ENCODE results near the gene TTC27.

The TTC27 gene

DNA sequence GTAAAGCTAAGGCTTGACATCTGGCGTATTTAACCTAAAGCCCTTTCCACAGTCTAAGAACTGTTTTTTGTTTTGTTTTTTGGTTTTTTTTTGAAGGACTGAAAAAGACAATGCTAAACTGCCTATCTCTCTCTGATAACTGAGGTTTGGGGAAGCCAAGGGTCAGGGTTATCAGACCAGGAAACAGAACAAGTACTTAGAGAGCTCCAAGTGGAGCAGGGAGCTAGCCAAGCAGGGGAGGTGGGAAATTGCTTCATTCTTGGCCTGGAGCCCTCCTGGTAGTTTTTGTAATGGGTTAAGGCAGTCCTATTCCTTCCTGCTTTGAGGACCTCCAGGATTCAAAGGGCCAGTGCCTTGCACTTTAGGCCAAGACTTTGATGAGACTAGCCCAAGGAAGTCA lies 164.6 kb downstream of the TTC27 start:
- TF ChIP-seq, protein P1, sequence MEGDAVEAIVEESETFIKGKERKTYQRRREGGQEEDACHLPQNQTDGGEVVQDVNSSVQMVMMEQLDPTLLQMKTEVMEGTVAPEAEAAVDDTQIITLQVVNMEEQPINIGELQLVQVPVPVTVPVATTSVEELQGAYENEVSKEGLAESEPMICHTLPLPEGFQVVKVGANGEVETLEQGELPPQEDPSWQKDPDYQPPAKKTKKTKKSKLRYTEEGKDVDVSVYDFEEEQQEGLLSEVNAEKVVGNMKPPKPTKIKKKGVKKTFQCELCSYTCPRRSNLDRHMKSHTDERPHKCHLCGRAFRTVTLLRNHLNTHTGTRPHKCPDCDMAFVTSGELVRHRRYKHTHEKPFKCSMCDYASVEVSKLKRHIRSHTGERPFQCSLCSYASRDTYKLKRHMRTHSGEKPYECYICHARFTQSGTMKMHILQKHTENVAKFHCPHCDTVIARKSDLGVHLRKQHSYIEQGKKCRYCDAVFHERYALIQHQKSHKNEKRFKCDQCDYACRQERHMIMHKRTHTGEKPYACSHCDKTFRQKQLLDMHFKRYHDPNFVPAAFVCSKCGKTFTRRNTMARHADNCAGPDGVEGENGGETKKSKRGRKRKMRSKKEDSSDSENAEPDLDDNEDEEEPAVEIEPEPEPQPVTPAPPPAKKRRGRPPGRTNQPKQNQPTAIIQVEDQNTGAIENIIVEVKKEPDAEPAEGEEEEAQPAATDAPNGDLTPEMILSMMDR (conservative IDR thresholded peaks at IDR 0.05) = no peak
- no peak overlapping the region for H3K27ac ChIP-seq

DNA sequence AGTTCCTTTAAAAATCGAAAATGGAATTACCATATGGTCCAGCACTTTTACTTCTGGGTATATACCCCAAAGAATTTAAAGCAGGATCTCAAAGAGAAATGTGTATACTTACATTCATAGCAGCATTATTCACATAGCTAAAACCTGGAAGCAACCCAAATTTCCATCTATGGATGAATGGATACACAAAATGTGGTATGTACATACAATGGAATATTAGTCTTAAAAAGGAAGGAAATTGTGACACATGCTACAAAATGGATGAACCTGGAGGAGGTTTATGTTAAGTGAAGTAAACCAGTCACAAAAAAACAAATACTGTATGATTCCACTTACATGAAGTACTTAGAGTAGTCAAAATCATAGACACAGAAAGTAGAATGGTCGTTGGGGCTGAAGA lies 171.0 kb downstream of the TTC27 start:
- TF ChIP-seq, protein P1 (conservative IDR thresholded peaks at IDR 0.05) = no peak
- no peak overlapping the region for H3K27ac ChIP-seq

DNA sequence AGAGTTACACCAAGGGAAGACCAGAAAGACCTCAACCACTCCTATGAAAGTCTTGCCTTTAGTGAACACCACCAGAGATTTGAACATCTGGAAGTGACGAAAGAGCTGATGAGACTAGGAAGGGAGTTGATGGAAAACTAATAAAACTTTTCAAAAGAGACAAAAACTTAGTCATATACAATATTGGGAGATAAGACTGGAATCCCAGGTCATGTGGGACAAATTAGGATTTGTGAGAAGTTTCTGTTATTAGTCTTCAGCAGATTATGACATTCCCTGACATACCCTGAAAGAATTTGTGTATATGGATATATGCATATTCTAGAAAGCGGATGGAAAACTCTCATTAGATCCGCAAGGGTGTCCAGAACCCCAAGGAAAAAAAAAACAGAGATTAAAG lies 173.9 kb downstream of the TTC27 start:
- H3K27ac ChIP-seq = no peak overlapping the region
- TF ChIP-seq, protein P1 (conservative IDR thresholded peaks at IDR 0.05) = no peak

GRCh38 chr2:32802877-32803276 lies 175.0 kb downstream of the TTC27 start:
- TF ChIP-seq, protein P1 (conservative IDR thresholded peaks at IDR 0.05) = no peak
- H3K27ac ChIP-seq = no peak overlapping the region

- no peak overlapping the region for H3K27ac ChIP-seq
- TF ChIP-seq, protein P1 (conservative IDR thresholded peaks at IDR 0.05) = no peak
Measured at GRCh38 chr2:32804205-32804604, 176.4 kb downstream of the TTC27 start.

- TF ChIP-seq, protein P1 (conservative IDR thresholded peaks at IDR 0.05) = no peak
- no peak overlapping the region for H3K27ac ChIP-seq
Measured at GRCh38 chr2:32805104-32806095, 177.6 kb downstream of the TTC27 start.

DNA sequence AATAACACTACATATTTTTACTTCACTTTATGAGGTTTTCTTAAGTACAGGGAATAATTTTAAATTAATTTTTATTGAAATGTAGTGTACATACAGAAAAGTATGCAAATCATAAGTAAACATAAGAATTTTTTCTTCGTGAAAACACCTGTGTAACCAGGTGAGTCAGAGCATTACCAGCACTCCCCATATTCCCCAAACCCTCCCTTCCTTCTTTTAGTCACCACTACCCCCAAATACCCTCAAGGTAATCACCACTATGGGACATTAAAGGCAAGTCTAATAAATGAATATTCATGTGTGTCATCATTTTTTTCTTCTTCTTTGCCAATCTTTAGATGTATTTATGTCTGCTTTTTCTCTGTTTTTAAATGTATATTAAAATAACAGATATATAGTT lies 179.0 kb downstream of the TTC27 start:
- TF ChIP-seq, protein P1 (conservative IDR thresholded peaks at IDR 0.05) = no peak
- H3K27ac ChIP-seq = no peak overlapping the region

Data from VCaP (cell line).